Hepatocyte (in vitro differentiated cells): Measurements from ENCODE around the gene TCF7L1.

Experiments
- EZH2 ChIP-seq: fragments of 200-600 bp; sonication (generic); IDR thresholded peaks from 2 replicates; pipeline ENCODE4 v1.6.1; 2016; ENCODE audit warnings: antibody characterized with exemption, mild to moderate bottlenecking, borderline replicate concordance
- EZH2phosphoT487 ChIP-seq: fragments of 200-600 bp; sonication (generic); IDR thresholded peaks from one replicate; pipeline ENCODE4 v1.6.1; 2018; ENCODE audit warnings: antibody characterized with exemption, mild to moderate bottlenecking, low read depth, moderate library complexity; ENCODE audit not compliant: unreplicated experiment, severe bottlenecking
- TF ChIP-seq, protein P1 (sequence below): fragments of 200-600 bp; sonication (generic); IDR thresholded peaks from 2 replicates; pipeline ENCODE4 v1.5.1; 2016; ENCODE audit warnings: antibody characterized with exemption, mild to moderate bottlenecking; ENCODE audit not compliant: poor library complexity

GRCh38 chr2:85253890-85254289 lies 120.7 kb downstream of the TCF7L1 start:
- TF ChIP-seq, protein P1, sequence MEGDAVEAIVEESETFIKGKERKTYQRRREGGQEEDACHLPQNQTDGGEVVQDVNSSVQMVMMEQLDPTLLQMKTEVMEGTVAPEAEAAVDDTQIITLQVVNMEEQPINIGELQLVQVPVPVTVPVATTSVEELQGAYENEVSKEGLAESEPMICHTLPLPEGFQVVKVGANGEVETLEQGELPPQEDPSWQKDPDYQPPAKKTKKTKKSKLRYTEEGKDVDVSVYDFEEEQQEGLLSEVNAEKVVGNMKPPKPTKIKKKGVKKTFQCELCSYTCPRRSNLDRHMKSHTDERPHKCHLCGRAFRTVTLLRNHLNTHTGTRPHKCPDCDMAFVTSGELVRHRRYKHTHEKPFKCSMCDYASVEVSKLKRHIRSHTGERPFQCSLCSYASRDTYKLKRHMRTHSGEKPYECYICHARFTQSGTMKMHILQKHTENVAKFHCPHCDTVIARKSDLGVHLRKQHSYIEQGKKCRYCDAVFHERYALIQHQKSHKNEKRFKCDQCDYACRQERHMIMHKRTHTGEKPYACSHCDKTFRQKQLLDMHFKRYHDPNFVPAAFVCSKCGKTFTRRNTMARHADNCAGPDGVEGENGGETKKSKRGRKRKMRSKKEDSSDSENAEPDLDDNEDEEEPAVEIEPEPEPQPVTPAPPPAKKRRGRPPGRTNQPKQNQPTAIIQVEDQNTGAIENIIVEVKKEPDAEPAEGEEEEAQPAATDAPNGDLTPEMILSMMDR, result no peak
- TF ChIP-seq EZH2phosphoT487, result no peak
- TF ChIP-seq EZH2, result no peak
